Panc1 (cell line): ENCODE data around the gene ATG4D.

Source experiments
- SIN3A ChIP-seq: IDR thresholded peaks from 2 replicates; pipeline ENCODE4 v1.6.1; 2012; ENCODE audit warnings: low read depth, mild to moderate bottlenecking, low read length, moderate library complexity, borderline replicate concordance; ENCODE audit not compliant: insufficient read depth
- TF ChIP-seq, protein P1 (sequence below): fragments of 450-650 bp; IDR thresholded peaks from 2 replicates; pipeline ENCODE4 v1.5.1; 2017; ENCODE audit warnings: mild to moderate bottlenecking
- TF ChIP-seq, protein P2 (sequence below), 2 experiments: IDR thresholded peaks; 2 replicates each; pipeline ENCODE4 v1.6.1; 2011 to 2012; ENCODE audit warnings: low read depth in 2 of 2, control low read depth in 1 of 2, low read length in 1 of 2, mild to moderate bottlenecking in 1 of 2, moderate library complexity in 1 of 2; ENCODE audit not compliant: insufficient read depth in 1 of 2

DNA sequence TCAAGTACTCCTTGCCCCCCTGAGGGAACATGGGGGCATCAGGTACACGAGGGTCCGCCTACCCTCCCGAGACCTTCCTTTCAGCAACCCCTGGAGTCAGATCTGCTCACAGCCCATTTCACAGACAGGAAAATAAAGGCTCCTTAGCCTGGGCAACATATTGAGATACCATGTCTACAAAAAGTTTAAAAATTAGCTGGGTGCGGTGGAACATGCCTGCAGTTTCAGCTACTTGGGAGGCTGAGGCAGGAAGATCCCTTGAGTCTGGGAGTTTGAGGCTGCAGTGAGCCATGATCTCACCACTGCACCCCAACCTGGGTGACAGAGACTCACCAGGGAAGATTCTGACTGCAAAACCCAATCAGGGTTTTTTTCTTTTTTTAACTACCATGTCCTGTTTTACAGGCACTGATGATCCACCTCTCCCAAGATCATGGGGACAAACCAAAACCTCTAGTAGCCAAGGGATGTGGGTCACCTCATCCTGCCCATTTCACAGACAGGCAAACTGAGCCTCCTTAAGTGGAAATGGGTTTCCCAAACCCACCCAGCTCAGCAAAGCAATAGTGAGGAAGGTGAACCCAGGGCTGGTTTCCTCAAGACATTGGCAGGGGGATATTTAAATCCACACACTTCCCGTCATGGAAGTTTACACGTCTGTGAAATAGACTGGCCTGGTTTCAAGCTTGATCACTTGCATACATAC is 31.5 kb downstream of the ATG4D start:
- TF ChIP-seq, protein P1, sequence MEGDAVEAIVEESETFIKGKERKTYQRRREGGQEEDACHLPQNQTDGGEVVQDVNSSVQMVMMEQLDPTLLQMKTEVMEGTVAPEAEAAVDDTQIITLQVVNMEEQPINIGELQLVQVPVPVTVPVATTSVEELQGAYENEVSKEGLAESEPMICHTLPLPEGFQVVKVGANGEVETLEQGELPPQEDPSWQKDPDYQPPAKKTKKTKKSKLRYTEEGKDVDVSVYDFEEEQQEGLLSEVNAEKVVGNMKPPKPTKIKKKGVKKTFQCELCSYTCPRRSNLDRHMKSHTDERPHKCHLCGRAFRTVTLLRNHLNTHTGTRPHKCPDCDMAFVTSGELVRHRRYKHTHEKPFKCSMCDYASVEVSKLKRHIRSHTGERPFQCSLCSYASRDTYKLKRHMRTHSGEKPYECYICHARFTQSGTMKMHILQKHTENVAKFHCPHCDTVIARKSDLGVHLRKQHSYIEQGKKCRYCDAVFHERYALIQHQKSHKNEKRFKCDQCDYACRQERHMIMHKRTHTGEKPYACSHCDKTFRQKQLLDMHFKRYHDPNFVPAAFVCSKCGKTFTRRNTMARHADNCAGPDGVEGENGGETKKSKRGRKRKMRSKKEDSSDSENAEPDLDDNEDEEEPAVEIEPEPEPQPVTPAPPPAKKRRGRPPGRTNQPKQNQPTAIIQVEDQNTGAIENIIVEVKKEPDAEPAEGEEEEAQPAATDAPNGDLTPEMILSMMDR: no peak
- TF ChIP-seq, protein P2, sequence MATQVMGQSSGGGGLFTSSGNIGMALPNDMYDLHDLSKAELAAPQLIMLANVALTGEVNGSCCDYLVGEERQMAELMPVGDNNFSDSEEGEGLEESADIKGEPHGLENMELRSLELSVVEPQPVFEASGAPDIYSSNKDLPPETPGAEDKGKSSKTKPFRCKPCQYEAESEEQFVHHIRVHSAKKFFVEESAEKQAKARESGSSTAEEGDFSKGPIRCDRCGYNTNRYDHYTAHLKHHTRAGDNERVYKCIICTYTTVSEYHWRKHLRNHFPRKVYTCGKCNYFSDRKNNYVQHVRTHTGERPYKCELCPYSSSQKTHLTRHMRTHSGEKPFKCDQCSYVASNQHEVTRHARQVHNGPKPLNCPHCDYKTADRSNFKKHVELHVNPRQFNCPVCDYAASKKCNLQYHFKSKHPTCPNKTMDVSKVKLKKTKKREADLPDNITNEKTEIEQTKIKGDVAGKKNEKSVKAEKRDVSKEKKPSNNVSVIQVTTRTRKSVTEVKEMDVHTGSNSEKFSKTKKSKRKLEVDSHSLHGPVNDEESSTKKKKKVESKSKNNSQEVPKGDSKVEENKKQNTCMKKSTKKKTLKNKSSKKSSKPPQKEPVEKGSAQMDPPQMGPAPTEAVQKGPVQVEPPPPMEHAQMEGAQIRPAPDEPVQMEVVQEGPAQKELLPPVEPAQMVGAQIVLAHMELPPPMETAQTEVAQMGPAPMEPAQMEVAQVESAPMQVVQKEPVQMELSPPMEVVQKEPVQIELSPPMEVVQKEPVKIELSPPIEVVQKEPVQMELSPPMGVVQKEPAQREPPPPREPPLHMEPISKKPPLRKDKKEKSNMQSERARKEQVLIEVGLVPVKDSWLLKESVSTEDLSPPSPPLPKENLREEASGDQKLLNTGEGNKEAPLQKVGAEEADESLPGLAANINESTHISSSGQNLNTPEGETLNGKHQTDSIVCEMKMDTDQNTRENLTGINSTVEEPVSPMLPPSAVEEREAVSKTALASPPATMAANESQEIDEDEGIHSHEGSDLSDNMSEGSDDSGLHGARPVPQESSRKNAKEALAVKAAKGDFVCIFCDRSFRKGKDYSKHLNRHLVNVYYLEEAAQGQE (IDR thresholded peaks at IDR 0.05; ENCODE audit: insufficient read depth in 1 of 2, low read depth in 2 of 2, low read length in 1 of 2): no peak
- TF ChIP-seq SIN3A: no peak
